Hepatic stellate cell (primary cell): Measurements from ENCODE around the gene STOM.

Experiments
- DNase-seq: peaks from one replicate; pipeline ENCODE4 v3.0.0; 2011; ENCODE audit warnings: low spot score

The STOM gene

GRCh38 chr9:121371495-121372061, 1.5 kb upstream of the STOM start:
- DNase-seq = no peak

GRCh38 chr9:121368745-121369144, 1.3 kb downstream of the STOM start:
- no peak for DNase-seq

GRCh38 chr9:121368138-121368522, 1.9 kb downstream of the STOM start:
- DNase-seq = no peak

GRCh38 chr9:121367306-121368137, 2.5 kb downstream of the STOM start:
- DNase-seq = no peak

GRCh38 chr9:121366611-121367192, 3.3 kb downstream of the STOM start:
- no peak for DNase-seq

- no peak for DNase-seq
Observed at GRCh38 chr9:121365564-121365963, 4.5 kb downstream of the STOM start.

- no peak for DNase-seq
Observed at GRCh38 chr9:121364886-121365285, 5.2 kb downstream of the STOM start.

- DNase-seq = no peak
Observed at GRCh38 chr9:121364077-121364476, 6.0 kb downstream of the STOM start.

- no peak for DNase-seq
Observed at GRCh38 chr9:121363622-121363961, 6.5 kb downstream of the STOM start.

GRCh38 chr9:121362813-121363621, 7.0 kb downstream of the STOM start:
- DNase-seq = no peak

- DNase-seq = no peak
Observed at GRCh38 chr9:121360601-121361374, 9.3 kb downstream of the STOM start.

- DNase-seq = no peak
Observed at GRCh38 chr9:121359351-121360294, 10.4 kb downstream of the STOM start.

- no peak for DNase-seq
Observed at GRCh38 chr9:121358751-121359150, 11.3 kb downstream of the STOM start.

GRCh38 chr9:121357011-121357410, 13.0 kb downstream of the STOM start:
- no peak for DNase-seq

GRCh38 chr9:121354762-121355161, 15.3 kb downstream of the STOM start:
- no peak for DNase-seq

- no peak for DNase-seq
Observed at GRCh38 chr9:121354141-121354540, 15.9 kb downstream of the STOM start.

GRCh38 chr9:121353241-121354061, 16.6 kb downstream of the STOM start:
- no peak for DNase-seq

GRCh38 chr9:121350993-121351561, 19.0 kb downstream of the STOM start:
- peak; percentile 41 for DNase-seq

- no peak for DNase-seq
Observed at GRCh38 chr9:121350036-121350435, 20.0 kb downstream of the STOM start.

GRCh38 chr9:121349009-121349408, 21.0 kb downstream of the STOM start:
- no peak for DNase-seq
